Chondrocyte (in vitro differentiated cells): ENCODE results near the gene HECTD2. TPM values are rescaled to one million over a fixed set of nuclear protein-coding genes. Genes with fewer than 3 reads are reported as not detected.

Source experiments
- DNase-seq: peaks from one replicate; pipeline ENCODE4 v3.0.0; 2021; ENCODE audit warnings: mixed read lengths, low spot score
- H3K27ac Mint-ChIP-seq: one replicate; pipeline ENCODE4 v1.8.0; 2021; ENCODE audit warnings: mild to moderate bottlenecking, moderate library complexity, mixed read lengths; ENCODE audit not compliant: unreplicated experiment
- H3K27me3 Mint-ChIP-seq: 2 replicates; pipeline ENCODE4 v1.8.0; 2021; ENCODE audit warnings: low read depth, mixed read lengths
- H3K36me3 Mint-ChIP-seq: 2 replicates; pipeline ENCODE4 v1.8.0; 2021; ENCODE audit warnings: low read depth, mixed read lengths
- H3K4me1 Mint-ChIP-seq: 2 replicates; pipeline ENCODE4 v1.8.0; 2021; ENCODE audit warnings: low read depth, mild to moderate bottlenecking, mixed read lengths
- H3K4me3 Mint-ChIP-seq: one replicate; pipeline ENCODE4 v1.8.0; 2021; ENCODE audit warnings: mild to moderate bottlenecking, moderate library complexity, mixed read lengths; ENCODE audit not compliant: unreplicated experiment
- H3K9me3 Mint-ChIP-seq: 2 replicates; pipeline ENCODE4 v1.8.0; 2021; ENCODE audit warnings: low read depth, mixed read lengths
- CTCF ChIP-seq: fragments of 200-600 bp; sonication (generic); IDR thresholded peaks from 2 replicates; pipeline ENCODE4 v1.5.0; 2021; ENCODE audit warnings: antibody characterized with exemption, mild to moderate bottlenecking, moderate library complexity
- total RNA-seq: library from RNA; stranded (reverse); gene quantifications from 3 replicates; pipeline ENCODE4 v1.2.1, GENCODE V29; 2021

HECTD2 gene
- total RNA-seq, 1 donor from 2014 or later, result 51.8 TPM

DNA sequence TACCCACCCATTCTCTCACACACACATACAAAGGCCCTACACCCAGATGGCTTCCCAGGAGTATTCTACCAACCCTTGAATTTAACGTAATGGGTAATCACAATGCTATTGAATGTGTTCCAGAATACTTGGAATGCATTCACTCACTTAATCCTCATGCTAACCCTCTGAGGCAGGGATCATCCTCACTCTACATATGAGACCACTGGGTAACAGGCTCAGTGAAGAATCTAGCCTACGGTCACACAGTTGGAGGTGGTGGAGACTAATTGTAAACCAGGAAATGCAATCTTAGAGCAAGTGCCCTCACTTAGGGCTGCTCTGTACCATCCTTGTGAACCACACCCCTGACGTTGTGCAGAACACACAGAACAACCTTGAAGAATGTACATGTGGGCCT lies 135.2 kb downstream of the HECTD2 start:
- no peak for DNase-seq
- H3K4me1 Mint-ChIP-seq, result peaks cover 19% of the 10 kb centered on the region
- H3K27me3 Mint-ChIP-seq, result no peaks in the 10 kb centered on the region
- H3K4me3 Mint-ChIP-seq, result no peak overlapping the region
- peaks cover 2% of the 10 kb centered on the region for H3K36me3 Mint-ChIP-seq
- no peak for TF ChIP-seq CTCF
- H3K27ac Mint-ChIP-seq, result no peak overlapping the region
- H3K9me3 Mint-ChIP-seq, result peaks cover 3% of the 10 kb centered on the region

- TF ChIP-seq CTCF, result no peak
- peaks cover 16% of the 10 kb centered on the region for H3K4me1 Mint-ChIP-seq
- H3K9me3 Mint-ChIP-seq, result no peaks in the 10 kb centered on the region
- no peaks in the 10 kb centered on the region for H3K27me3 Mint-ChIP-seq
- H3K27ac Mint-ChIP-seq, result no peak overlapping the region
- peaks cover 2% of the 10 kb centered on the region for H3K36me3 Mint-ChIP-seq
- H3K4me3 Mint-ChIP-seq, result no peak overlapping the region
- DNase-seq, result no peak
These were observed 135.7 kb downstream of the HECTD2 start for GRCh38 chr10:91545838-91546237.

DNA sequence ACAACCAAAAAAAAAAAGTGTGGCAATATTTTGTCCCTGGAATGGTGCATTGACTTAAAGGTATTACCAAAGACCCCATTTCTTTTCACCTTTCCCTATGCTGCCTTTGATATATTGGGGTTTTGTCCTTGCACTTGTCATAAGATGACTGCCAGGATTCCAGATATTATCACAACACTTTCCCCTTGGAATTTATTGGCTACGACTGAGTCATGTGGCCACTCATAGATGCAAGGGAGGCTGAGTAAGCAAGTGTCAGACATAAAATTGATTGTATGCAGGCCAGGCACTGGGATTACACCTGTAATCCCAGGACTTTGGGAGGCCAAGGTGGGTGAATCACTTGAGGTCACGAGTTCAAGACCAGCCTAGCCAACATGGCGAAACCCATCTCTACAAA lies 139.1 kb downstream of the HECTD2 start:
- TF ChIP-seq CTCF, result no peak
- Mint-ChIP-seq H3K4me3 (no peak overlapping the region), H3K9me3 (no peaks in the 10 kb centered on the region), H3K27me3 (no peaks in the 10 kb centered on the region), H3K36me3 (peaks cover 2% of the 10 kb centered on the region), H3K4me1 (peaks cover 7% of the 10 kb centered on the region), H3K27ac (no peak overlapping the region)
- no peak for DNase-seq

DNA sequence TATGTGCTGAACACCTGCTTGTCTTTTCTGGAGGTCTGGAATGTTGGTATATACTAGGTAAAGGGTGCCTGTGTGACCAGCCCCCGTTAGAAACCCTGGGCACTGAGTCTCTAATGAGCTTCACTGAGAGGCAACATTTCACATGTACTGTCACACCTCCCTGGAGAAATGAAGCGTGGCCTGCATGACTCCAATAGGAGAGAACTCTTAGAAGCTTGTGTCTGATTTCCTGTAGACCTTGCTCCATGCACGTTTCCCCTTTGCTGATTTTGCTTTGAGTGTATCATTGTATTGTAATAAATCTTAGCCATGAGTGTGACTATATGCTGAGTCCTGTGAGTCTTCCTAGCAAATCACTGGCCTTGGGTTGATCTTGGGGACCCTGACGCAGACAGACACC lies 139.9 kb downstream of the HECTD2 start:
- Mint-ChIP-seq H3K4me1 (peaks cover 7% of the 10 kb centered on the region), H3K9me3 (no peaks in the 10 kb centered on the region)

GRCh38 chr10:91551856-91552255 lies 141.7 kb downstream of the HECTD2 start:
- Mint-ChIP-seq H3K9me3 (no peaks in the 10 kb centered on the region), H3K27me3 (no peaks in the 10 kb centered on the region), H3K27ac (no peak overlapping the region), H3K4me3 (no peak overlapping the region), H3K4me1 (peaks cover 21% of the 10 kb centered on the region), H3K36me3 (no peaks in the 10 kb centered on the region)
- no peak for DNase-seq
- peak; percentile 85 for TF ChIP-seq CTCF

More for the DNA sequence above, 139.9 kb downstream of the HECTD2 start:
- Mint-ChIP-seq H3K27me3 (no peaks in the 10 kb centered on the region), H3K27ac (no peak overlapping the region), H3K36me3 (peaks cover 2% of the 10 kb centered on the region), H3K4me3 (no peak overlapping the region)
- no peak for DNase-seq
- no peak for TF ChIP-seq CTCF
